Tibial nerve (tissue), 4 donors: ENCODE measurements around the gene FBXL3. TPM values are rescaled to one million over a fixed set of nuclear protein-coding genes. Genes with fewer than 3 reads are reported as not detected.

Experiments
- DNase-seq, 2 donors: peaks; one replicate each; pipeline ENCODE4 v3.0.0-alpha.2; 2019; ENCODE audit warnings: low spot score in 2 of 2
- H3K27ac ChIP-seq, 4 donors: fragments of 200-600 bp; sonication (generic) in 3 of 4; one replicate each; pipeline ENCODE4 v1.5.1; 2017 to 2019; ENCODE audit warnings: mild to moderate bottlenecking in 1 of 4
- H3K27me3 ChIP-seq, 2 donors: fragments of 200-600 bp; sonication (generic) in 1 of 2; one replicate each; pipeline versions ENCODE4 v1.5.1 to v1.6.0; 2017 to 2019
- H3K36me3 ChIP-seq, 3 donors: fragments of 200-600 bp; sonication (generic); one replicate each; pipeline ENCODE4 v1.5.1; 2018 to 2019
- H3K4me1 ChIP-seq, 4 donors: fragments of 200-600 bp; sonication (generic) in 3 of 4; one replicate each; pipeline ENCODE4 v1.5.1; 2017 to 2019
- H3K4me3 ChIP-seq, 4 donors: fragments of 200-600 bp; sonication (generic) in 3 of 4; one replicate each; pipeline ENCODE4 v1.5.1; 2017 to 2019; ENCODE audit warnings: mild to moderate bottlenecking in 1 of 4, moderate library complexity in 1 of 4
- H3K9me3 ChIP-seq, 4 donors: fragments of 200-600 bp; sonication (generic) in 3 of 4; one replicate each; pipeline ENCODE4 v1.5.1; 2017 to 2019
- EP300 ChIP-seq, 2 donors: sonication (generic); formaldehyde crosslinking; IDR thresholded peaks; one replicate each; pipeline ENCODE4 v1.6.1; 2017; ENCODE audit warnings: antibody characterized with exemption in 2 of 2, mild to moderate bottlenecking in 1 of 2
- POLR2A ChIP-seq, 2 donors: fragments of 450-650 bp; IDR thresholded peaks; one replicate each; pipeline ENCODE4 v1.6.1; 2017; ENCODE audit warnings: antibody characterized with exemption in 2 of 2, mild to moderate bottlenecking in 2 of 2, moderate library complexity in 2 of 2
- WGBS, 2 donors: methylation state at CpG; one replicate each; pipeline ENCODE4 v1.1.5; 2018; 5-methylcytosine and 5-hydroxymethylcytosine counted together
- total RNA-seq, 4 donors: library from RNA; depleted of rRNA; stranded (reverse); fragments of >200 nt; gene quantifications; one replicate each; pipeline ENCODE4 v1.1.0, GENCODE V29; 2016
- TF ChIP-seq, protein P1 (sequence below), 5 experiments: fragments of 200-600 bp in 3 of 5; fragments of 450-650 bp in 2 of 5; sonication (generic) in 3 of 5; IDR thresholded peaks; one replicate each; pipeline ENCODE4 v1.5.1; 2016 to 2019; ENCODE audit warnings: antibody characterized with exemption in 5 of 5, mild to moderate bottlenecking in 3 of 5, moderate library complexity in 2 of 5

The FBXL3 gene
- total RNA-seq, 4 donors from 2014 or later = 156 to 223 (median 175) TPM

DNA sequence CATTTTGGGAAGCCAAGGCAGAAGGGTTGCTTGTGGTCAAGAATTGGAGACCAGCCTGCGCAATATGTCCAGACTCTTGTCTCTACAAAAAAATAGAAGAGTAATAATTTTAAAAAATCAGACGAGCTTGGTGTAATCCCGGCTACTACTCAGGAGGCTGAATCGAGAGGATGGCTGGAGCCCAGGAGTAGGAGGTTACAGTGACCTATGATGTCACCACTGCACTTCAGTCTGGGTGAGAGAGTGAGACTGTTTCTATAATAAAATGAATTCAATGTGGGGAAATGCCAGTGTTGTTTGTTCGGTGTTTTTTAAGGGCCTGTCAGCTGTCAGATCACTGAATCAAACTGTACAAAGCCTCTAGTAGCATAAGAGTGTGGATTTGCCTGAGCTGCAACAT lies 1.2 kb upstream of the FBXL3 start:
- Histone ChIP-seq H3K36me3 (no peaks in the 10 kb centered on the region), H3K27me3 (no peaks in the 10 kb centered on the region), H3K9me3 (no peaks in the 10 kb centered on the region), H3K4me1 (peaks cover 0 to 33% (median 18%) of the 10 kb centered on the region in 4 donors), H3K27ac (peak overlapping the region; percentile 95 to 100 (median 99)), H3K4me3 (peak overlapping the region; percentile 75 to 98 (median 86))
- TF ChIP-seq POLR2A (IDR thresholded peaks at IDR 0.05) (no peak), EP300 (IDR thresholded peaks at IDR 0.05) (peak in 1 of 2 donors; percentile 63)
- 32 to 39% methylated on average over 5 of the region's 5 CpGs for WGBS, 2 donors
- DNase-seq = no peak

DNA sequence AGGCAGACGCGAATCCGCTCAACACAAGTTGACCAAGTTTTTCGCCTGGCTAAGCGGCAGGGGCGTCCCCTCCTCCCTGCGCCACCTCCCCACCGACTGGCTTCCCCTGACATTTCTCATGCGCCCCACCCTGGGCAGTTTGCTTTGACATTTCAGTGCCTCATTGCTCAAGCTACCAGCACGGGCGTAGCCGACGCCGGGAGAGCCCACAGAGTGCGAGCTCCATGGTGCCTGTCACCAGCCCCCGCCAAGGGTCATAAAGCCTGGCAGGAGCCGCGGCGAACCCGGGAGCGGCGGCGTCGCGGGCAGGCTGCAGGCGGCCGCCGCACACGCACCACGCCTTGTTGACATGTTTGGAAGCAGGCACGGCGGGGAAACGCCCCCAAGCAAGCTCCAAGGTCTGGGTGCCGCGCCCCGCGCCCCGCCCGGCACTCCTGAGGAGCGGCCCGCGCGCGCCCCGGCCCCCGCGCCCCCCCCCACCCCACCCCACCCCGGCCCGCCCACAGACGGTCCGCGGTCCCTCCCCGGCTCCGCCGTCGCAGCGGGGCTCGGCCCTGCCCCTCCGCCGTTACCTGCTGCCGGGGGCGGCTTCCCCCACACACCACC lies 601 bp downstream of the FBXL3 start:
- TF ChIP-seq, protein P1, sequence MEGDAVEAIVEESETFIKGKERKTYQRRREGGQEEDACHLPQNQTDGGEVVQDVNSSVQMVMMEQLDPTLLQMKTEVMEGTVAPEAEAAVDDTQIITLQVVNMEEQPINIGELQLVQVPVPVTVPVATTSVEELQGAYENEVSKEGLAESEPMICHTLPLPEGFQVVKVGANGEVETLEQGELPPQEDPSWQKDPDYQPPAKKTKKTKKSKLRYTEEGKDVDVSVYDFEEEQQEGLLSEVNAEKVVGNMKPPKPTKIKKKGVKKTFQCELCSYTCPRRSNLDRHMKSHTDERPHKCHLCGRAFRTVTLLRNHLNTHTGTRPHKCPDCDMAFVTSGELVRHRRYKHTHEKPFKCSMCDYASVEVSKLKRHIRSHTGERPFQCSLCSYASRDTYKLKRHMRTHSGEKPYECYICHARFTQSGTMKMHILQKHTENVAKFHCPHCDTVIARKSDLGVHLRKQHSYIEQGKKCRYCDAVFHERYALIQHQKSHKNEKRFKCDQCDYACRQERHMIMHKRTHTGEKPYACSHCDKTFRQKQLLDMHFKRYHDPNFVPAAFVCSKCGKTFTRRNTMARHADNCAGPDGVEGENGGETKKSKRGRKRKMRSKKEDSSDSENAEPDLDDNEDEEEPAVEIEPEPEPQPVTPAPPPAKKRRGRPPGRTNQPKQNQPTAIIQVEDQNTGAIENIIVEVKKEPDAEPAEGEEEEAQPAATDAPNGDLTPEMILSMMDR (IDR thresholded peaks at IDR 0.05) = peak in 2 of 5 experiments; percentile 8 to 15
- peak; percentile 16 to 32 for TF ChIP-seq POLR2A (IDR thresholded peaks at IDR 0.05)
- peak in 1 of 2 donors; percentile 91 for TF ChIP-seq EP300 (IDR thresholded peaks at IDR 0.05)
- 1% methylated on average over 15 to 26 of the region's 62 CpGs for WGBS, 2 donors
- peaks cover 0 to 51% (median 28%) of the 10 kb centered on the region in 4 donors for H3K4me1 ChIP-seq

DNA sequence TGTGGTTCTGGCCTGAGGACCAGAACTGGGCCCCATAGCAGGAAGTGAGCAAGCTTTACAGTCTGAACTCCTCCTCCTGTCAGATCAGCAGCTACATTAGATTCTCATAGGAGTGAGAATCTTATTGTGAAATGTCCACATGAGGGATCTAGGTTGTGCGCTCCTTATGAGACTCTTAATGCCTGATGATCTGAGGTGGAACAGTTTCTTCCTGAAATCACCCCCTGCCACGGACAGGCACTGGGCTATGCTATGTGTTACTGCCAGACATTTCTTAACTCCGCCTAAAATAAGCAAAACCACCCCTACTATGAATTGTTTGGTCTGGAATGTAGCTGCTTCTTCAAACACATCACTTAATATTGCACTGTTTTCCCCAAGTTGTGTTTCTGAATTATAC lies 4.6 kb downstream of the FBXL3 start:
- Histone ChIP-seq H3K4me3 (peak overlapping the region in 1 of 4 donors; percentile 75), H3K9me3 (no peaks in the 10 kb centered on the region), H3K4me1 (peaks cover 0 to 78% (median 47%) of the 10 kb centered on the region in 4 donors), H3K27ac (peak overlapping the region in 2 of 4 donors; percentile 86 to 95), H3K27me3 (no peaks in the 10 kb centered on the region), H3K36me3 (peaks cover 0 to 8% (median 0%) of the 10 kb centered on the region in 3 donors)
- DNase-seq = no peak
- 43% methylated on average over 3 of the region's 3 CpGs for WGBS, 2 donors
- no peak for TF ChIP-seq POLR2A (IDR thresholded peaks at IDR 0.05)

More for the DNA sequence above, 601 bp downstream of the FBXL3 start:
- Histone ChIP-seq H3K9me3 (no peaks in the 10 kb centered on the region), H3K36me3 (no peaks in the 10 kb centered on the region), H3K27me3 (no peaks in the 10 kb centered on the region), H3K27ac (peak overlapping the region; percentile 95 to 100 (median 99)), H3K4me3 (peak overlapping the region; percentile 75 to 98 (median 86))
- DNase-seq = peak; percentile 70 to 72

DNA sequence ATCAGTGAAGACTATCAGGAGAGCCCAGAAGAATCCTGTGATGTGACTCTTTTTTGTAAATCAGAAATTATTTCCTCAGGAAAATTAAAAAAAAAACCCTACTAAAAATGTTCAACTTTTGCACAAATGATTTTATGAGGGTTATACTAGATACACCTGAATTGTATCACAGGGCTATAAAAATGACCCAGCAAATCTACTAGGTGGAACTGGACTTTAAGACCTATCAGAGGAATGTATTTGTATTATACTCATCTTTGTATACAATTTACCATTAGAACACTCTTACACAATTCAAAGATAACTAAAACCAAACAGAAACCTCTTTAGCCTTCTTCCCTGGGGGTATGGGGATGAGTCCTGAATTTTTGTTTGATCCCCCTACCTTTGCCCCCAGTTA lies 7.2 kb downstream of the FBXL3 start:
- no peak for TF ChIP-seq POLR2A (IDR thresholded peaks at IDR 0.05)
- TF ChIP-seq, protein P1 (IDR thresholded peaks at IDR 0.05) = no peak
- no peak for TF ChIP-seq EP300 (IDR thresholded peaks at IDR 0.05)
- H3K27me3 ChIP-seq = no peaks in the 10 kb centered on the region
- no peak overlapping the region for H3K4me3 ChIP-seq
- peaks cover 4 to 97% (median 62%) of the 10 kb centered on the region in 4 donors for H3K4me1 ChIP-seq
- peaks cover 0 to 26% (median 6%) of the 10 kb centered on the region in 3 donors for H3K36me3 ChIP-seq
- H3K9me3 ChIP-seq = no peaks in the 10 kb centered on the region
- peak overlapping the region in 3 of 4 donors; percentile 0 to 95 (median 86) for H3K27ac ChIP-seq
- DNase-seq = no peak

DNA sequence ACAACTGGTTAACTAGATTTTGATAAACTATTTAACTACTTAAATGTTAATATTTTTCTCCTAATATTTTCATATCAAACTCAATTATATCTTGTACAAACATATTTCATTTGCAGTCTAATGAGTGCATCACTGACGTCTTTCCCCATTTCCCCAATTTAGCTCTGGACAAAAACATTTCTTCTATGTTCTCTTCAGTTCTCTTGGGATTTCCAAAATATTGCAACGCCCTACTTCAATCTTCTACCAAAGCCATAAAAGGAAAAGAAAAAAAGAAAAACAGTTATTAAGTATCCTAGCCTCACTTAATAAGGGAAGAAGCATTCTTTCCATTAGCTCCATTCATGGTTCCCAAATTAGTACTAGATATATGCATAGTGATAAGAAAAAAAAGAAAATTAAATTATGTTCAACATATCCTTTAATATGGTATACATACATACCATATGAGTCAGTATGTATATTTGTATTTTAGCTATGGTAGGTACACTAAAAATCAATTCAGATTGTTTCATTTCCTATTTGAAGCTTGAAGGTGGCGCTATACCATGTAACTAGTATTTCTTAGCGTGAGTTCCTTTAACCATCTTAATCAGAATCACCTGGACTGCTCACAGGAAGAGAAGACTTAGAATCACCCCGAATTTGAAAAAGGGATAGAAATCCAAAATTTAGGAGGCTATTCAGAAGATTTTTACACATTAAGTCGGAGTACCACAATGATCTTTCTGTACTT lies 9.9 kb downstream of the FBXL3 start:
- Histone ChIP-seq H3K4me3 (no peak overlapping the region), H3K4me1 (peaks cover 9 to 94% (median 48%) of the 10 kb centered on the region in 4 donors), H3K27ac (peak overlapping the region; percentile 6 to 95 (median 72)), H3K9me3 (no peaks in the 10 kb centered on the region), H3K27me3 (no peaks in the 10 kb centered on the region), H3K36me3 (peaks cover 0 to 53% (median 26%) of the 10 kb centered on the region in 3 donors)
- TF ChIP-seq EP300 (IDR thresholded peaks at IDR 0.05) = peak in 1 of 2 donors; percentile 55
- TF ChIP-seq, protein P1 (IDR thresholded peaks at IDR 0.05) = no peak
- WGBS, 2 donors = 73 to 79% methylated on average over 6 of the region's 6 CpGs
- DNase-seq = no peak
